Purkinje cell (primary cell): ENCODE results near the gene SRP19. TPM values are rescaled to one million over a fixed set of nuclear protein-coding genes. Genes with fewer than 3 reads are reported as not detected.

Experiments used
- polyA plus RNA-seq: library from polyadenylated mRNA; unstranded; fragments of >200 nt; fragmentation: Nextera tagmentation; gene quantifications from 2 replicates; pipeline ENCODE4 v1.2.1, GENCODE V29; 2014

The SRP19 gene
- polyA plus RNA-seq: 94.4 and 142 TPM in 2 replicates

GRCh38 chr5:112860929-112861637, at the start of gene SRP19:
Gene SRP19 (plus strand): TSS chr5:112861287. CDS start chr5:112861377, 90 bp downstream.

Other genes with a start within 250 kb of the SRP19 start
- 68.3 and 69.8 TPM in 2 replicates for gene APC, start 123.4 kb upstream of the SRP19 start, polyA plus RNA-seq
- 16.7 and 78.9 TPM in 2 replicates for gene REEP5, start 60.9 kb downstream of the SRP19 start, polyA plus RNA-seq
- 13.6 and 30.8 TPM in 2 replicates for gene DCP2, start 115.5 kb downstream of the SRP19 start, polyA plus RNA-seq